ENCODE results near the gene EFCAB13. TPM values are rescaled to one million over a fixed set of nuclear protein-coding genes. Genes with fewer than 3 reads are reported as not detected.
A peak's percentile ranks its signal among the peaks of the same experiment; 100 is the strongest.

Gene EFCAB13
- total and polyA plus RNA-seq, 2 donors (not counting 1 experiment from before 2014, with no cell fraction given): 1.3 to 9.2 TPM

GRCh38 chr17:47275245-47275984 is 48.3 kb upstream of the EFCAB13 start:
- H4K20me1 ChIP-seq (ENCODE audit: control insufficient read depth, extremely low read depth, insufficient read depth, low read length): no peaks in the 10 kb centered on the region
- H3K4me1 ChIP-seq (ENCODE audit: control insufficient read depth, extremely low read depth, insufficient read depth, low read length): peaks cover 45% of the 10 kb centered on the region
- H3K36me3 ChIP-seq (ENCODE audit: control insufficient read depth, insufficient read depth, low read length): no peaks in the 10 kb centered on the region
- H3K9me3 ChIP-seq (ENCODE audit: control insufficient read depth, insufficient read depth, low read depth, low read length): no peaks in the 10 kb centered on the region
- H3K4me2 ChIP-seq (ENCODE audit: extremely low read depth, insufficient read depth, low read length): peak overlapping the region; percentile 60
- H3K4me3 ChIP-seq (replicated peaks in 1 of 4; ENCODE audit: control extremely low read depth in 1 of 4, insufficient read depth in 1 of 4, low read depth in 3 of 4, low read length in 4 of 4): no peak overlapping the region
- peak overlapping the region; percentile 70 for H3K27ac ChIP-seq (ENCODE audit: insufficient read depth, low read length)
- H3K9ac ChIP-seq (ENCODE audit: insufficient read depth, low read length): no peak overlapping the region
- peak; percentile 92 to 93 for DNase-seq (ENCODE audit: low read depth in 2 of 2)
- H3K27me3 ChIP-seq (ENCODE audit: control insufficient read depth, insufficient read depth, low read length): no peaks in the 10 kb centered on the region
- no peaks in the 10 kb centered on the region for H3K79me2 ChIP-seq (ENCODE audit: control insufficient read depth, insufficient read depth, low read length)
- no peak for TF ChIP-seq EZH2 (IDR thresholded peaks at IDR 0.05; ENCODE audit: low read length, missing control alignments)
- TF ChIP-seq, protein P1, sequence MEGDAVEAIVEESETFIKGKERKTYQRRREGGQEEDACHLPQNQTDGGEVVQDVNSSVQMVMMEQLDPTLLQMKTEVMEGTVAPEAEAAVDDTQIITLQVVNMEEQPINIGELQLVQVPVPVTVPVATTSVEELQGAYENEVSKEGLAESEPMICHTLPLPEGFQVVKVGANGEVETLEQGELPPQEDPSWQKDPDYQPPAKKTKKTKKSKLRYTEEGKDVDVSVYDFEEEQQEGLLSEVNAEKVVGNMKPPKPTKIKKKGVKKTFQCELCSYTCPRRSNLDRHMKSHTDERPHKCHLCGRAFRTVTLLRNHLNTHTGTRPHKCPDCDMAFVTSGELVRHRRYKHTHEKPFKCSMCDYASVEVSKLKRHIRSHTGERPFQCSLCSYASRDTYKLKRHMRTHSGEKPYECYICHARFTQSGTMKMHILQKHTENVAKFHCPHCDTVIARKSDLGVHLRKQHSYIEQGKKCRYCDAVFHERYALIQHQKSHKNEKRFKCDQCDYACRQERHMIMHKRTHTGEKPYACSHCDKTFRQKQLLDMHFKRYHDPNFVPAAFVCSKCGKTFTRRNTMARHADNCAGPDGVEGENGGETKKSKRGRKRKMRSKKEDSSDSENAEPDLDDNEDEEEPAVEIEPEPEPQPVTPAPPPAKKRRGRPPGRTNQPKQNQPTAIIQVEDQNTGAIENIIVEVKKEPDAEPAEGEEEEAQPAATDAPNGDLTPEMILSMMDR (conservative IDR thresholded peaks at IDR 0.05 in 1 of 2, IDR thresholded peaks at IDR 0.05 in 1 of 2; ENCODE audit: low read depth in 1 of 2, low read length in 2 of 2): no peak
- H2AFZ ChIP-seq (ENCODE audit: low read length): no peak overlapping the region

GRCh38 chr17:47276444-47276843 is 47.3 kb upstream of the EFCAB13 start:
- Histone ChIP-seq H3K4me3 (replicated peaks in 1 of 4; ENCODE audit: control extremely low read depth in 1 of 4, insufficient read depth in 1 of 4, low read depth in 3 of 4, low read length in 4 of 4) (no peak overlapping the region), H3K27ac (ENCODE audit: insufficient read depth, low read length) (peak overlapping the region; percentile 70), H3K27me3 (ENCODE audit: control insufficient read depth, insufficient read depth, low read length) (no peaks in the 10 kb centered on the region), H4K20me1 (ENCODE audit: control insufficient read depth, extremely low read depth, insufficient read depth, low read length) (no peaks in the 10 kb centered on the region), H3K4me1 (ENCODE audit: control insufficient read depth, extremely low read depth, insufficient read depth, low read length) (peaks cover 45% of the 10 kb centered on the region), H3K4me2 (ENCODE audit: extremely low read depth, insufficient read depth, low read length) (peak overlapping the region; percentile 41), H2AFZ (ENCODE audit: low read length) (no peak overlapping the region), H3K79me2 (ENCODE audit: control insufficient read depth, insufficient read depth, low read length) (no peaks in the 10 kb centered on the region), H3K36me3 (ENCODE audit: control insufficient read depth, insufficient read depth, low read length) (no peaks in the 10 kb centered on the region), H3K9ac (ENCODE audit: insufficient read depth, low read length) (no peak overlapping the region), H3K9me3 (ENCODE audit: control insufficient read depth, insufficient read depth, low read depth, low read length) (no peaks in the 10 kb centered on the region)
- DNase-seq (ENCODE audit: low read depth in 2 of 2): no peak
- TF ChIP-seq, protein P1 (conservative IDR thresholded peaks at IDR 0.05 in 1 of 2, IDR thresholded peaks at IDR 0.05 in 1 of 2; ENCODE audit: low read depth in 1 of 2, low read length in 2 of 2): no peak
- TF ChIP-seq EZH2 (IDR thresholded peaks at IDR 0.05; ENCODE audit: low read length, missing control alignments): no peak

DNA sequence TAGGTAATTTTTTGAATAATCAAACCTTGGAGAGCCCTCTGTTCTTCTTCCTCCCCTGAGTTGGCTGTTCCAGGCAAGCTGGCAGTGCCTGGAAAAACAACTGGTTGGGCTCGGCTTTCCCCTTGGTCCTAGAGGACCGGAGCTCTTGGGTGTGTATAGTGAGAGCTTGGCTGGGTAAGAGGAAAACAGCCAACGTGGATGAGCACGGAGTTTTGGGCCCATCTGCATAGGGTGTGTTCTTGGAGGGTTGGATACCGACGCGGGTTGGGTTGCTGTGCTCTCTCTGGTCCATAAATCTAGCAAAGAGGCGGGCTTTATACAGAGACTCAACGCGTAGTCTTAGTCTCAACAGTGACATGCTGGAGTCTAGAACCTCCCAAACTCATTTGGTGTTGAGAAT is 46.9 kb upstream of the EFCAB13 start:
- Histone ChIP-seq H3K9ac (ENCODE audit: insufficient read depth, low read length) (no peak overlapping the region), H3K36me3 (ENCODE audit: control insufficient read depth, insufficient read depth, low read length) (no peaks in the 10 kb centered on the region), H3K4me1 (ENCODE audit: control insufficient read depth, extremely low read depth, insufficient read depth, low read length) (peaks cover 45% of the 10 kb centered on the region), H4K20me1 (ENCODE audit: control insufficient read depth, extremely low read depth, insufficient read depth, low read length) (no peaks in the 10 kb centered on the region), H2AFZ (ENCODE audit: low read length) (no peak overlapping the region), H3K27me3 (ENCODE audit: control insufficient read depth, insufficient read depth, low read length) (no peaks in the 10 kb centered on the region), H3K9me3 (ENCODE audit: control insufficient read depth, insufficient read depth, low read depth, low read length) (no peaks in the 10 kb centered on the region), H3K79me2 (ENCODE audit: control insufficient read depth, insufficient read depth, low read length) (no peaks in the 10 kb centered on the region), H3K27ac (ENCODE audit: insufficient read depth, low read length) (peak overlapping the region; percentile 70), H3K4me2 (ENCODE audit: extremely low read depth, insufficient read depth, low read length) (no peak overlapping the region), H3K4me3 (replicated peaks in 1 of 4; ENCODE audit: control extremely low read depth in 1 of 4, insufficient read depth in 1 of 4, low read depth in 3 of 4, low read length in 4 of 4) (no peak overlapping the region)
- TF ChIP-seq, protein P1 (conservative IDR thresholded peaks at IDR 0.05 in 1 of 2, IDR thresholded peaks at IDR 0.05 in 1 of 2; ENCODE audit: low read depth in 1 of 2, low read length in 2 of 2): no peak
- no peak for TF ChIP-seq EZH2 (IDR thresholded peaks at IDR 0.05; ENCODE audit: low read length, missing control alignments)
- peak; percentile 82 to 90 for DNase-seq (ENCODE audit: low read depth in 2 of 2)

All from fibroblast of lung (primary cell).